Measurements from ENCODE around the gene ADAM8.

DNA sequence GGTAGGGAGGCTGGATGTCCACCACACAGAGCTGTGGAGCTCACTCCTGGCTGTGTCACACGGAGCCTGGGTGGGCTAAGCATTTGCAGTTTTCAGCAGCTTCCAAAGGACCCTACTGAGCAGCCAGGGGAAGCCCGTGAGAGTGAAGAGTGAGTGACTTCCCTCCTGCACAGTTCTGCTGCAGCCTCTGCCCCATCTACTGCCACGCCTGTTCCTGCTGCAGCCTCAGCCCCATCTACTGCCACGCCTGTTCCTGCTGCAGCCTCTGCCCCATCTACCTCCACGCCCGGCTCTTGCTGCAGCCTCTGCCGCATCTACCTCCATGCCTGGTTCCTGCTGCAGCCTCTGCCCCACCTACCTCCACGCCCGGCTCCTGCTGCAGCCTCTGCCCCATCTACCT, 12.2 kb downstream of the ADAM8 start:
- no peak for TF ChIP-seq MYC (IDR thresholded peaks at IDR 0.05; ENCODE audit: insufficient read depth, insufficient read length, insufficient replicate concordance, low read length, severe bottlenecking)
- TF ChIP-seq HCFC1 (IDR thresholded peaks at IDR 0.05; ENCODE audit: low read length), result no peak
- no peak for TF ChIP-seq POLR2AphosphoS2 (IDR thresholded peaks at IDR 0.05; ENCODE audit: low read depth, low read length)
- no peak for TF ChIP-seq FOXM1 (IDR thresholded peaks at IDR 0.05; ENCODE audit: low read depth, low read length)
- TF ChIP-seq, protein P1, sequence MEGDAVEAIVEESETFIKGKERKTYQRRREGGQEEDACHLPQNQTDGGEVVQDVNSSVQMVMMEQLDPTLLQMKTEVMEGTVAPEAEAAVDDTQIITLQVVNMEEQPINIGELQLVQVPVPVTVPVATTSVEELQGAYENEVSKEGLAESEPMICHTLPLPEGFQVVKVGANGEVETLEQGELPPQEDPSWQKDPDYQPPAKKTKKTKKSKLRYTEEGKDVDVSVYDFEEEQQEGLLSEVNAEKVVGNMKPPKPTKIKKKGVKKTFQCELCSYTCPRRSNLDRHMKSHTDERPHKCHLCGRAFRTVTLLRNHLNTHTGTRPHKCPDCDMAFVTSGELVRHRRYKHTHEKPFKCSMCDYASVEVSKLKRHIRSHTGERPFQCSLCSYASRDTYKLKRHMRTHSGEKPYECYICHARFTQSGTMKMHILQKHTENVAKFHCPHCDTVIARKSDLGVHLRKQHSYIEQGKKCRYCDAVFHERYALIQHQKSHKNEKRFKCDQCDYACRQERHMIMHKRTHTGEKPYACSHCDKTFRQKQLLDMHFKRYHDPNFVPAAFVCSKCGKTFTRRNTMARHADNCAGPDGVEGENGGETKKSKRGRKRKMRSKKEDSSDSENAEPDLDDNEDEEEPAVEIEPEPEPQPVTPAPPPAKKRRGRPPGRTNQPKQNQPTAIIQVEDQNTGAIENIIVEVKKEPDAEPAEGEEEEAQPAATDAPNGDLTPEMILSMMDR (IDR thresholded peaks at IDR 0.05 in 2 of 3, conservative IDR thresholded peaks at IDR 0.05 in 1 of 3; ENCODE audit: control insufficient read depth in 2 of 3, extremely low read depth in 1 of 3, insufficient read depth in 1 of 3, low read depth in 3 of 3, low read length in 3 of 3), result no peak
- TF ChIP-seq SMC3 (IDR thresholded peaks at IDR 0.05; ENCODE audit: borderline replicate concordance, low read length), result no peak
- TF ChIP-seq EGR1 (IDR thresholded peaks at IDR 0.05; ENCODE audit: borderline replicate concordance in 1 of 2, low read depth in 2 of 2, low read length in 2 of 2), result no peak
- TF ChIP-seq, protein P2, sequence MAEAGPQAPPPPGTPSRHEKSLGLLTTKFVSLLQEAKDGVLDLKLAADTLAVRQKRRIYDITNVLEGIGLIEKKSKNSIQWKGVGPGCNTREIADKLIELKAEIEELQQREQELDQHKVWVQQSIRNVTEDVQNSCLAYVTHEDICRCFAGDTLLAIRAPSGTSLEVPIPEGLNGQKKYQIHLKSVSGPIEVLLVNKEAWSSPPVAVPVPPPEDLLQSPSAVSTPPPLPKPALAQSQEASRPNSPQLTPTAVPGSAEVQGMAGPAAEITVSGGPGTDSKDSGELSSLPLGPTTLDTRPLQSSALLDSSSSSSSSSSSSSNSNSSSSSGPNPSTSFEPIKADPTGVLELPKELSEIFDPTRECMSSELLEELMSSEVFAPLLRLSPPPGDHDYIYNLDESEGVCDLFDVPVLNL (IDR thresholded peaks at IDR 0.05; ENCODE audit: low read depth, low read length), result no peak
- TF ChIP-seq POLR2A (IDR thresholded peaks at IDR 0.05; ENCODE audit: low read depth, low read length), result no peak
- TF ChIP-seq, protein P3, sequence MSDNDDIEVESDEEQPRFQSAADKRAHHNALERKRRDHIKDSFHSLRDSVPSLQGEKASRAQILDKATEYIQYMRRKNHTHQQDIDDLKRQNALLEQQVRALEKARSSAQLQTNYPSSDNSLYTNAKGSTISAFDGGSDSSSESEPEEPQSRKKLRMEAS (IDR thresholded peaks at IDR 0.05; ENCODE audit: low read depth, low read length), result no peak
- TF ChIP-seq CBFB (IDR thresholded peaks at IDR 0.05; ENCODE audit: low read depth), result no peak
- no peak for TF ChIP-seq STAT3 (IDR thresholded peaks at IDR 0.05; ENCODE audit: low read depth, low read length)
- no peak for TF ChIP-seq SUZ12 (IDR thresholded peaks at IDR 0.05; ENCODE audit: unreplicated experiment)
- TF ChIP-seq, protein P4, sequence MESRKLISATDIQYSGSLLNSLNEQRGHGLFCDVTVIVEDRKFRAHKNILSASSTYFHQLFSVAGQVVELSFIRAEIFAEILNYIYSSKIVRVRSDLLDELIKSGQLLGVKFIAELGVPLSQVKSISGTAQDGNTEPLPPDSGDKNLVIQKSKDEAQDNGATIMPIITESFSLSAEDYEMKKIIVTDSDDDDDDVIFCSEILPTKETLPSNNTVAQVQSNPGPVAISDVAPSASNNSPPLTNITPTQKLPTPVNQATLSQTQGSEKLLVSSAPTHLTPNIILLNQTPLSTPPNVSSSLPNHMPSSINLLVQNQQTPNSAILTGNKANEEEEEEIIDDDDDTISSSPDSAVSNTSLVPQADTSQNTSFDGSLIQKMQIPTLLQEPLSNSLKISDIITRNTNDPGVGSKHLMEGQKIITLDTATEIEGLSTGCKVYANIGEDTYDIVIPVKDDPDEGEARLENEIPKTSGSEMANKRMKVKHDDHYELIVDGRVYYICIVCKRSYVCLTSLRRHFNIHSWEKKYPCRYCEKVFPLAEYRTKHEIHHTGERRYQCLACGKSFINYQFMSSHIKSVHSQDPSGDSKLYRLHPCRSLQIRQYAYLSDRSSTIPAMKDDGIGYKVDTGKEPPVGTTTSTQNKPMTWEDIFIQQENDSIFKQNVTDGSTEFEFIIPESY (IDR thresholded peaks at IDR 0.05), result no peak
